NCI-H524 treated with DMSO at 0.1 percent for 48 hours (cell line): ENCODE measurements around the gene SIL1.

Experiments used
- DNase-seq: peaks from one replicate; lab custom pipeline; 2025; lab: John Stamatoyannopoulos, UW

SIL1 gene

GRCh38 chr5:138918686-138919085 is 279.5 kb downstream of the SIL1 start:
- no peak for DNase-seq

DNA sequence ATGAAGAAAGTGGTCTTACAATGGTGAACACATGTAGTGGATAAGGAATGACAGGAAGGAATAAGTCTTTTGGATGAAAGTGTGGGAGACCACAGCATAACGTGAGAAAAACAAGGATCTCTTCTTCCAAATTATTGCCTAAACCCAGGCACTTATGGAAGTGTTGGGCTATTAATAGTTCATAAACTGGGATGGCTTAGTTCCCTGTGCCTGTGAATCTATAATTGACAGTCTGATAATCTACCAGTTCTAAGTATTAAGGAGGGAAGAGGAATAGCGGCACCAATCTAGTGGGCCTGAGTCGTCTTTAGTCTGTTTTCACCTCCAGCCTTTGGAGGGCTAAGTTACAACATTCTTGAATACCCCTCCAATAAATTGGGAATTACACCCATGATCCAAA is 283.8 kb downstream of the SIL1 start:
- DNase-seq = no peak

DNA sequence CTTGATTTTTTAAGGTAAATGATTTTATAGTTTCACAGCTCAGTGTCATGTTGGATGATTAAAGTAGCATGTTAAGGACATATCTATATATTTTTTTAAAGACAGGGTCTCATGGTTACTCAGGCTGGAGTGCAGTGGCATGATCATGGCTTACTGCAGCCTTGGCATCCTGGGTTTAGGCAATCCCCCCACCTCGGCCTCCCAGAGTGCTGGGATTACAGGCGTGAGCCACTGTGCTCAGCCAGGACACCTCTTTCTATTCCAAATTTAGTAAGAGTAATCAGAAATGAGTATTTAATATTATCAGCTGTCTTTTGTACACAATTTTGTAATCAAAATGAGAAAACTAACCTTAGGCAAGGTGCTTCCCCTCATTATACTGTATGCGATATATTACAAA is 284.4 kb downstream of the SIL1 start:
- DNase-seq = no peak

GRCh38 chr5:138912093-138912492 is 286.1 kb downstream of the SIL1 start:
- DNase-seq = no peak

DNA sequence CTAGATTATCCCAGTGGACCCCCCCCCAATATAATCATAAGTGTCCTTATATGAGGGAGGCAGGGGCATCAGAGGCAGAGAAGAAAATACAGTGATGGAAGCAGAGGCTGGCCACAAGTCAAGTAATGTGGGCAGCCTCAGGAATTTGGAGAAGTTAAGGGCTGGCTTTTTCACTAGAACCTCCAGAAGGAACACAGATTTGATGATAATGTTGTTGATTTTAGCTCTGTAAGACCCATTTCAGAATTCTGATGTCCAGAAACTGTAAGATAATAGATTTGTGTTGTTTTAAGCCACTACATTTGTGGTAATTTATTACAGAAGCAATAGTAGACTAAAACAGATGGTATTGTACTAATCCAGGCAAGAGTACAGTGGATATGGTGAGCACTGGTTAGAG is 286.7 kb downstream of the SIL1 start:
- peak; percentile 21 for DNase-seq

DNA sequence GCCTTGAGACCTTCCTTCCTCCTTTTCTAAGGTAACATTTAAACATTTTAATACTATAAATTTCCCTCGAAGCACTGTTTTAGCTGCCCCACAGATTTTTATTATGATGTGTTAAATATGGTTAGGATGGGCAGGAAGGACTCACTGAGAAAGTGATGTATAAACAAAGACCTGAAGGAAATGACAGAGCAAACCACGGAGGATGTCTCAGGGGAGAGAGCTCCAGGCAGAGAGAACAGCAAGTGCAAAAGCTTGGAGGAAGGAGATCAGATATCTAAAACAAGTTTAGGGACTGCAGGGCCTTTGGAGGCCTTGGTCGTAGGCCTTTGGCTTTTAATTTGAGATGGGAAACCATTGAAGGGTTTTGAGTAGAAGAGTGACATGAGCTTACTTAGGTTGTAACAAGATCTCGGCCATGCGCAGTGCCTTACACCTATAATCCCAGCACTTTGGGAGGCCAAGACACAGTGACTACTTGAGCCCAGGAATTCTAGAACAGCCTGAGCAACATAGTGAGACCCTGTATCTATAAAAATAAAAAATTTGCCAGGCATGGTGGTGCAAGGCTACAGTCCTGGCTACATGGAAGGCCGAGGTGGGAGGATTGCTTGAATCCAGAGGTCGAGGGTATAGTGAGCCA is 287.5 kb downstream of the SIL1 start:
- DNase-seq = no peak

GRCh38 chr5:138909734-138910133 is 288.4 kb downstream of the SIL1 start:
- DNase-seq = no peak

- DNase-seq = no peak
Observed at GRCh38 chr5:138905541-138905940, 292.6 kb downstream of the SIL1 start.

DNA sequence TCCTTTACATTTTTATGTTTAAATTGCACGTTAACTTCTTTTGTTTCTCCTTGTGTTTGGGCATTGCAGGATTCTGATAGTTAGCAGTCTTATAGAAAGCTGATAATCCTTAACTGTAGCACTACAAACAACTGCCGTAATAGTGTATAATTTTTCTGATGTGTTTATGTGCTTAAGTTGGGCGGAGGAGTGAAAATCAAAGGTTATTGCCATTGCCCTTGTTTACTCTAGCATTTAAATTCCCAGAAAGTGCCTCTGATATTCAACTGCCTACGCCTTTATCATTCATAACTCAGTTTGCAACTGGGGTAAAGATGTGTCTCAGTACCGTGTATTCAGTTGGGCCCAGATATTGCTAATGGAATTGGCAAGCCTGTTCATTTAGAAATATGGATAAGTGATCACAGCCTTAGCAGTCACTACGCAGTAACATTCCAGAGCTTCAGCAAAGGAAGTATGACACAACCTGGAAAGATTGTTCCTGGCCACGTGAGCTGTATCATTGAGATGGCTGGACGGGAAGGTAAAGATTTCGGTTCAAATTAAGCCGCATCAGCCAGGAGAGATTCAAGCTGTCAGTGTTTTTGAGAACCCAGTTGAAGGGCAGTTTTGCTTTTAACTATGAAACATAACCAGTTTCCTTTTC is 294.9 kb downstream of the SIL1 start:
- no peak for DNase-seq

GRCh38 chr5:138901716-138902115 is 296.5 kb downstream of the SIL1 start:
- no peak for DNase-seq

GRCh38 chr5:138900281-138900965 is 297.7 kb downstream of the SIL1 start:
- DNase-seq = no peak

DNA sequence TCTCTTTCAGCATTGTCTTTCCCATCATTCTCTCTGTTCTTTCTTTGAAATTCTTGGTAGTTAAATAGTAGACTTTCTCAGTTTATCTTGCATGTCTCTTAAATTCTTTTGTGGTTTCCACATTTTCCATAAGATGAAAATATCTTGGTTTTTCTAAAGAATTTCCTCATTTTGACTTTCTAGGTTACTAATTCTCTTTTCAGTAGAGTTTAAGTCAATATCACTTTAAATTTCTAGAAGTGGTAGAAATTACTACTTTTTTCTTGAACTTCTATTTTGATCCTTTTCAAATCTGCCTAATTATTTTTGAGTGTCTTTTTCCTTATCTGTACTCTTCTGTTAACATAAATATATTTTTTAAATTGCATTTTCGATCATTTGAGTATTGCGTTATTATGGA is 299.4 kb downstream of the SIL1 start:
- no peak for DNase-seq

DNA sequence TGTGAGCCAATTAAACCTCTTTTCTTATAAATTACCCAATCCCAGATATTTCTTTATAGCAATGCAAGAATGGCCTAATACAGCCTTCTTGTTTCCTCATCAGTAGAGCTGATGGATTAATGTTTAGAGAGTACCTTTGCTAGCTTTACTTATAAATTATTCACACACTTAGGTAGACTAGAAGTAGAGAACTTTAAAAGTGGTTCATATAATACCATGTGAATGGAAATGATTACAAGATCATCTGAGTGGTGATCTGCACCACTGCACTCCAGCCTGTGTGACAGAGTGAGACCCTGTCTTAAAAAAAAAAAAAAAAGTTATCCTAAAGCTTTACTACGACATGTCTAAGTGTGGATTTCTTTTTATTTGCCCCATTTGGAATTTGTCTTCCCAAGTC is 299.9 kb downstream of the SIL1 start:
- DNase-seq = no peak
